ENCODE measurements around the gene CNGB1.
"Not testable (repeated sequence)": the region's sequence is repeated elsewhere in the genome, so short reads cannot be mapped to it uniquely, and the experiment has no call there.

The CNGB1 gene

DNA sequence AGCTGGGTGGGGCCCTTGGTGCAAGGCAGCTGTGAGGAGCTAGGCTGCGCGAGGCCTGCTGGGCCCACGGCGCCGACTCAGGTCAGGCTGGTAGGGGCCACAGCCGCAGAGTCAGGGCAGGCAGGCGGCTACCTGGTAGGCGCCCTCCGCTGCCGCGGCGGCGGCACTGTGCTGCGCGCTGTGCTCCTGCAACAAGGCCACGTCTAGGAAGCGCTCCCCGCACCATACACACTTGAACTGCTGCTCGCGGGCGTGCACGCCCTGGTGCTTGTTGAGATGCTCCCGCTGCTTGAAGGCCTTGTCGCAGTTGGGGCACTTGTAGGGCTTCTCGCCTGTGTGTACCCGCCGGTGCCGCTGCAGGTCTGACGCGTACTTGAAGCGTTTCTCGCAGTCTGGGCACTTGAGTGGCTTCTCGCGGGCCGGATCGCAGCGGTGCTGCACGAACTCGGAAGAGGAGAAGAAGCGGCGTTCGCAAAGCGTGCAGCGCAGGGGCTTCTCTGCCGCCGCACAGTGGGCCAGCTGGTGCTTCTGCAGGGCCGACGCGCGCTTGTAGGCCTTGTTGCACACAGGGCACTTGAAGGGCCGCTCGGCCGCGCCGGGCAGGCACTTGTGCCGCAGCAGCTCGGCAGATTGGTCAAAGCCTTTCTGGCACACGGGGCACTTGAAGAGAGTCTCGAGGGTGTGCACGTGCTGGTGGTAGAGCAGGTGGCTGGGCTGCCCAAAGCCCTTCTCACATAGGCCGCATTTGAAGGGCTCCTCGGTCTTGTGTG, 25.7 kb upstream of the CNGB1 start:
- no peak for DNase-seq

DNA sequence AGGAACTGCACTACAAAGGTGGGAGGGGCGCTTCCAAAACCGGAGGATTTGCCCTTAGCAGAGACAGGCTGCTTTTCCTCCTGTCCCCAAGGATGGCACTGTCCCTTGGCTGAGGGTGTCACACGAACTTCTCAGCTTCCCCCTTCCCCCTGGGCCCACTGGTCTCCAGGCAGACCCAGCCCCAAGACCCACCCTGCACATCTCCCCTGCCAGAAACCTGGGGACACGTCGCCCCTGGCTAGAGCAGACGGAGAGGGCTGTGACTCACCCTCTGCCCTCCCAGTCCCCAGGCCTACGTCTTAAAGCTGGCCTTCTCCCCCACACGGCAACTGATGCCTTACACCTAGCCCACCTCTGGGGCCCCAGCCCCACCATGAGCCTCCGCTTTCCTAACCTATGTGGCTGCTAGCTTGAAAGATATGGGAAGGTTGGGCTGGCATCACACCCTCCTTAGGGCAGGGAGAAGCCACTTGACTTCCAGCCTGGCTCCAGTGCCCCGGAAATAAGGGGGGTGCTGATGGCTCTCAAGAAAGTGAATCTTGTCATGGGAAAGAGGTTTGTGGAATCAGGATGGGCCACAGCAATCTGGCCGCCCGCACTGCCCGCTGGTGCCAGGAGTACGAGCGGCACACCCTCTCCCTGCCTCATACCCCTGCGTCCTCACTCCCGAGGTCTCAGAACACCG, 24.9 kb upstream of the CNGB1 start:
- DNase-seq, result no peak

DNA sequence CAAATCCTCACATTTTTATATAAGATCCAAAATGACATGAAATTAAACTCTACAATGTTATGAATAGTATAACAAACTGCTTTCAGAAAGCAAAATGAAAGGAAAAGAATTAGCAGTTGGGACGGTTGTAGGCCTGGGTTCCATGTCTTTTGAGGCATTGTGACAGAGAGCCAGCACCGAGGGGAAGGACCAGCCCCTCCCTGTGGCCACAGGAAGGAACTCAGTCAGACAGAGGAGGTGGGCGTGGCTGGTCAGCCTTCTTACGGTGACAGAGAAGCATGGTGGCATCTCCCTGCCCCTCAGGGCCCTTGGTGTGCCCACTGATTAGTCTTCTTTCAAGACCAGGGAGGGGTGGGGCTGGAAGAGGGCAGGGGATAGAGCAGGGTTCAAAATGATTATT, 23.9 kb upstream of the CNGB1 start:
- DNase-seq, result no peak

DNA sequence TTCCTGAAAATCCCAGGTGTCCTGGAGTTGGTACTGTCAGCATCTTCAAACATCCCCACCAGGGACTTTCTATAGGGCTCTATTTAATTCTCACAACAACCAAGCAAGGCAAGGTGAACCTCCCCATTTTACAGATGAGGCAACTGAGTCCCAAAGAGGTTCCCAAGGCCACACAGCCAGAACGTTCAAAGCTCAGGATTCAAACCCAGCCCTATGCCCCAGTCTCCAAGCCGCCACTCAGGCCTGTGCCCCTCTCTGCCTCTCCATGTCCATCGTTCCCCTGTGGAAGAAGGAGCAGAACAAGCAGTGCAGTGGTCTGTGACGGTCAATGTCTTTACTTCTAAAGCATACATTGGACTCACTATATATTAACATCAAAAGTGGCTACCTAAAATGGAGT, 23.4 kb upstream of the CNGB1 start:
- DNase-seq, result no peak

DNA sequence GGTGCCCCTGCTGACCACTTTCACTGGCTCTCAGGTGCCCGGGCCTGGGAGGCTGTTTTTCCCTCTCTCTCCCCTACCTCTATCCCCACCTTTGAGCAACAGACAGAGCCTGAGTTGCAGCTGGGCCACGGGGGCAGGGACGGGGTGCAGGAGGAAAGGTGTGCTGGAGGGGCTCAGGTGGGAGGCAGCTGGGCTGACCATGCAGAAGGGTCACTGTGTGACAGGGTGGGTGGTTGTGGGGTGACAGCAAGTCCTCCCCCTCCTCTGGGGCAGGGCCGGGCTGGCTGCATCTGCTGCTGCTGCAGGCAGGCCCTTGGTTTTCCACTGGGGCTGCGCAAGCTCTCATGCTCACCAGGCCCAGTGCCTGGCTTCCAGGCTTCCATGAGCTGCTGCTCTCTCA, 23.0 kb upstream of the CNGB1 start:
- no peak for DNase-seq

DNA sequence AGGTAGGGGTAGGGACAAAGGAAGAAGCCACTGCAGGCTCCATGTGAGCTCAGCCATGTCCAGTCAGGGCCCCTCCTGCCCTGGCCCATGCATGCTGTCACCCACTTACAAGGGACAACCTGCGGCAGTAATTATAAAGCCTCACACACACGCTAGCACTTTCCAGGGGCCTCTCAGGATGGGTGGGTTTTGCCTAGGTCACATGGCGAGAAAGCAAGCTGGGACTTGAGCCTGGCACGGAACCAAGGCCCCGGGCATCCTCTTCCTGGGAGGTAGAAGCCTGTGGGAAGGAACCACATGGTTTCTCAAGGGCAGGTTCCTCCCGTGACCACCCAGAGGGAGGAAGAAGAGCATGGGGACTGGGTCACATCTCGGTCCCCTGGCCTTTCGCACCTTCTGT, 22.5 kb upstream of the CNGB1 start:
- no peak for DNase-seq

DNA sequence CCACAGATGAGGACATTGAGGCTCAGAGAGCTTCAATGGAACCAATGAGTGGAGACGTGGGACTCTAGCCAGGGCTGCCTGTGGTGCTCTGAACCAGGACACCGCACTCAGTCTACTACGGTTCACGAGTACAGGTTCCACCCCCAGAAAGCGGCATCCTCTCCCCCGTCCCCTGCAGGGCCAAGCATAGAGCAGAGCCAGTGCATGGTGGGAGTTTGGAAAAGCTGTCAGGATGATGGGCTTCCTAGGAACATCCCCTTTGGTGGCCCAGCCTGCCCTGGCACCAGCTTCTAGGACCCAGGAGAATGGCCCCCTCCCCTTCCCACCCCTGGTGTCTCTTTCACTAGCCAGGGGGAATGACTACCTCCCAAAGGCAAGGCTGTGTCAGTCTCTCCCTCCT, 21.2 kb upstream of the CNGB1 start:
- no peak for DNase-seq

DNA sequence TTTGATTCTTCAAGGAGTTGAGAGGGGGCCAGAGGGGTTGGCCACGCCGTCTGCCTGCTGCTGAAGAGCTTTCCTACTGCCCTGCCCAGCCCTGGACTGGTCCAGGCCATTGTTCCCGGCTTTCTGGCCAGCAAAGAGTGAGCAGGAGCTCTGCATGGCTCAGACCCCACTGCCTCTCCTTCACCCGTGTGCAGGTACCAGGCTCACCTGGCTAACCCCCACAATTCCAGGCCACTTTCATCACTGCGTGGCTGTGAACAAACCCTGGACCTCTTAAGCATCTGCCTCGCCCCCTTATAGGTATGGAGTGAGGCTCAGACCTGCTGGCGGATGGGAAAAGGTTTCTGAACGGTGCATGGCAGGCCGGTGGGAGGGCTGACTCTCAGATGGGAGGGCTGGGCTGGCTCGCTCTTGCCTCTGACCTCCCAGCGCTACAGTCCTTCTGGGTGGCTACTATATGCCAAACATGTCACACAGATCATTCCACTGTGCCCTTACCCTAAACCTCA, 20.7 kb upstream of the CNGB1 start:
- DNase-seq, result no peak

DNA sequence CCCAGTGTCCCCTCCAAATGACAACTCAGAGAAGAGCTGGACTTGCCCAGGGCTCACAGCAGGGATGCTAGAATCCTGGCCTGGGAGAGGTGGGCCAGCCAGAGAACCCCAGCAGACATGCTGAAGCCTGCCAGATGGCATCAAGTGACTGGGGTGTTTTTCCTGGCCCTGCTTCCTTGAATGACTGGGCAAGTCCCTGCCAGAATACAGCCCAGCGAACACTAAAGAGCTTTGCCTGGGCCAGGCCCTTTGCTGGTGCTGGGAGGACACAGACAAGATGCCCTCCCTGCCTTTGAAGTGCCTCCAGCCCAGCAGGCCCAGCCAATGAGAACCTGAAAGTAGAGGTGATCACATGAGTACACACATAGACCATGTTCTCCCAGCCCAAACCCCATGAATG, 18.0 kb upstream of the CNGB1 start:
- DNase-seq, result no peak

DNA sequence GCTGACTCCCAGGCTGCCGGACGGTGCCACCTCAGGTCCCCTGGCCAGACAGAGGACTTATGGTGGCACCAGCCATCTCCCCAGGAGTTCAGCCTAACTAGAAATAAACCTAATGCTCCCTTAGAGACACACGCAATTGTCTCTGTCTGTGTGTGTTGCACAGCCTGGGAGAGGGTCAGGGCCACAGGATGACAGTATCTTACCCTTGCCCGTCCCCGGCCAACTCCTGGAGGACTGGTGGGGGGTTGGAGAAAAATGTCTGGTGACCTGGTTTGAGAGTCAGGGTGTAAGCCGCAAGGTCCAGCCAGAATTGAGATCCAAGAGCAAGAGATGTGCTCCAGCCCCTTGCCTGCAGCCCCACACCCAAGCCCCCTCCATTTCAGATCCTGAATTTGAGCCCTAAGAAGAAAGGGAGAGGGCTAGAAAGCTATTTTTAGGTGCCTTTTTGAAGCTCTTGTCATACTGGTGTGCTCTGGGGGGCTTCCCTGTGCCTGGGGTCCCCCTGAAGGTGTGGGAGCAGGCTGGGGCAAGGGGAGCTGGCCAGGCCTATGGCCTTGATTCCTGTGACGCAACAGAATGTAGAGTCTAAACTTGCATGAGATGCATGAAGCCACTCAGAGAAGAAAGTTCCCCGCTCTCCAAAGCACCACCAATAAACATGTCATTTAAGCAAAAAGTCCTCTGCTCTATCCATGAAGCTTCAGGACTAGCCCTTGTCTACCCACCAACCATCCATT, 16.7 kb upstream of the CNGB1 start:
- DNase-seq, result no peak

DNA sequence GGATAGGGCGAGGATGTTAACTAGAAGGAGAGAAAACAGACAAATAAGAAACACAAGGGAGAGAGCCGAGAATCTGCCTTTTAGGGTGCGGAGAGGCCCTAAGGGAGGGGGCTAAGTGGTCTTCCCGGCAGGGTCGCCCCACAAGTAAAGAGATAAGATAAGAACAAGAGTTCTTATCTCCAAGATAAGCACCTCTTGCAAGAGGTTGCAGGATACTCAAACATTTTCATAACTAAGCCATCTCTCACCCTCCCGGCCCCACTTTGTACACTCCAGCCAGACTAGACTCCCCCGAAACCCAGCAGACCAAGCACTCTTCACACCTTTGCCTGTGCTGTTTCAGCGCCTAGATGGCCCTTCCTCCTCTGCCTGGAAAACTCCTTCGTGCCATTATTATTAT, 15.3 kb upstream of the CNGB1 start:
- DNase-seq, result no peak

DNA sequence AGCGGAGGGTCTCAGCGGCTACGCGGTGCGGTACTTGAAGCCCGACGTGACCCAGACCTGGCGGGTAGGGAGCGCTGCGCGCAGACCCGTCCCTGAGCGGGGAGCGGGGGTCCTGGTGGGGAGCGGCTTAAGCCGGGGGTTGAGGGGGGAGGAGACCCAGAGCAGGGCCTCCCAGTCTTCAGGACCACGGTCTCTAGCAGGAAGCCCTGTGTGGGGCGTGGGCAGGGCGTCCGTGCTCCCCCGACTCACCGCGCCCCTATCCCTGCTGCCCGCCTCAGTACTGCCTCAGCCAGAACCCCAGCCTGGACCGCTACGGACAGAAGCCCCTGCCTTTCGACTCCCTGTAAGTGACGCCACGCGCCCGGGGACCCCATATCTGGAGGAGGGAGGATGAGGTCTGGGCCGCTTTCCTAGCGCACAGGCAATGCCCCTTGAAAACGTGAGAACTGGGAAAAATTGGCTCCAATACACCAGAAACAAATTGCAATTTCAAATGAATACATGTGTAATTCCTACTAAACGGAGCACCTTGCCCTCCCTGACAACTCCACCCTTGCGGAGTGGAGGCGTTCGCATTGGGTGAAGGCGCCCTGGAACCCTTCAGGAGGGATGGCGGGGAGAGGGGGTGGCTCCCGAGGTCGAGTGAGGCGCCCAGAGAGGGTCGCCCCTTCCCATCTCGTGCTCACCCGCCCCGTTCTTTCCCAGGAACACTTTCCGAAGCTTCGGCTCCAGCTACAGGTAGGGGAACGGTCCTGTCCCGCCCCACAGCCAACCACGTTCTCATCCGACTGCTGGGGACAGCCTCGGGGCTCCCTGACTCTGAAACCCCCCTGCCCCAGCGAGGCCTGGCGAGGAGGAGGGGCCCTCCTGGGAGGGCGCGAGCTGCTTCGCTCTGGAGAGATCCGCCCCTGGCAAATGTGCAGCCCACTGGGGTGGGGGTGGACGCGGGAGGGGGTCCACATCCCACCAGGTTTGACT, 14.6 kb upstream of the CNGB1 start:
- DNase-seq, result no peak

DNA sequence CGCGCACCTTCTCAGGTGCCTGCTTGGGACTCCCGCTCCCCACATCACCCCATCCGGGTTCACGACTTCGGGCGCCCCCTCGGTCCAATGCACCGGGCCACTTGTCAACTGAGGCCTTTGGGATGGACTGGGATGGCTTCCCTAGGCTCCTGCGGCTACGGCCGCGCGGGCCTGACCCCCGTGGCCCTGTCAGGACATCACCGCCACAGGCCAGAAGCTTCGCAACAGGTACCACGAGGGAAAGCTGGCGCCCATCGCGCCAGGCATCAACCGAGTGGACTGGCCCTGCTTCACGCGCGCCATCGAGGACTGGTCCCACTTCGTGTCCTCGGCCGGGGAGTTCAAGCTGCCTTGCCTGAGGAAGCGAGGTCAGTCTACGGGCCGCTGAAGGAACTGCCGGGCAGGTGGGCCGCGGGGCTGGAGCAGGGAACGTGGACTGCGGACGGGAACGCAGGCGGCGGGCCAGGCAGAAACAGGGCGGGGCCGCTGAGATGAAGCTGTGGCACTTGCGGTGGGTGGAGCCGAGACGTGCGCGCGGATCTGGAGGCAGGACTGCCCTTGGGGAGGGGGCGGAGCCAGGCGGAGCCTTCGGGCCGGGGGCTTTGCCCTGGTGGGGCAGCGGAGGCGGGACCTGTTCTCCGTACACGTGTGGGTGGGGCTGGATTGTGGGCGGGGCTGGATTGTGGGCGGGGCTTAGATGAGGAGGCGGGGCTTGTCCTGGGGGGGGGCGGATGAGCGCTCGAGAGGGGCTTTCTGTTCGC, 13.7 kb upstream of the CNGB1 start:
- DNase-seq, result no peak

DNA sequence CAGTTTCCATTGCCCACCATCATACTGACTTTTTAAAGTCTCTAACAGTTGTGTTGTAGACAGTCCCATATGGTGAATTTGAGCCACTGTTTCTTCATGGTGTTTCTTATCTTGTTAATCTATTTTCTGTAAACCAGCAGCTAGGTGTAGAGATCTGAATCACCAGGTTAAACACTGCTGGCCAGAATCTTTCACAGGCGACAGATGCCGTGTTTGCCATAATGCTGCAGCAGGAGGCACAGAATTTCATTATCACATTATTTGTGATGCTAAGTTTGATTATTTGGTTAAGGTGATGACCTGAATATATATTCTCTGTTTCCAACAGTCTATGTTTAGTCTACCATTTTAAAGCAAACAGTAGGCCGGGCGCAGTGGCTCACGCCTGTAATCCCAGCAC, 11.5 kb upstream of the CNGB1 start:
- no peak for DNase-seq

DNA sequence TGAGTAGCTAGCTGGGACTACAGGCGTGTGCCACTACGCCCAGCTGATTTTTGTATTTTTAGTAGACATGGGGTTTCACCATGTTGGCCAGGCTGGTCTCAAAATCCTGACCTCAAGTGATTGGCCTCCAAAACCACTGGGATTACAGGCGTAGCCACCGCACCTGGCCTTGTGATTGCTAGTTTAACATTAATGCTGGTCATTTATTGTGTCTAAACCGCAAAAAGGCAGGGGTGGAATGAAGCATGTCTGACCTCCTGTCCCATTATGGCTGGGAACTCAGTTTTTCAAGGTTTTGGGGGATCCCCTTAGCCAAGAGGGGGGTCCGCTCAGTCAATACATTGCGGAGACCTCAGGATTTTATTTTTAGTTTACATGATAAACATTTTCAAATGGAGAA, 10.7 kb upstream of the CNGB1 start:
- DNase-seq, result no peak

DNA sequence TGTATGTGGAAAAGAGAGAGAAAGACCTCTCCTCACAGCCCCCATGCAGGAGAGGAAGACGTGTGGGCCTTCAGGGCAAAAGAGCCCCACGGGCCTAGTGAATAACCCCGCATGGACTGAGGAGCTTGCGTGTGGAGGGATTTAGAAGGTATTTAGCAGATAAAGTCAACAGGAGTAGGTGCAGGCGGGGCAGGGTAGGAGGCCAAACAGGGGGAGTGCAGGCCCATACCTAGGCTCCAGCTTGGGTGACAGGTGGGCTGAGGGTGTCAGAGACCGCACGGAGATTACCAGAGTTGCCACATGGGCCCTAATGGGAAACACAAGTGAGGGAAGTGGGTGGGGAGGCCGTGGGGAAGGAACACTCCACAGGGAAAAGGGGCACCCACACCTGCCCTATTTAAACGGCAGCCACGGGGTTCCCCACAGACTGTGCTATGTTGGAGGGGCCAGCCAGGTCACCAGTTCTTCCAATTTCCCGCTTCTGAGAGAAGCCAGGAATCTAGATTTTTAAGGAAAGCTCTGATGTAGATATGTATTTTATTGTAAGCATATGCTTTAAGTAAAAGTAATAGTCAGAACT, 8.2 kb upstream of the CNGB1 start:
- no peak for DNase-seq

DNA sequence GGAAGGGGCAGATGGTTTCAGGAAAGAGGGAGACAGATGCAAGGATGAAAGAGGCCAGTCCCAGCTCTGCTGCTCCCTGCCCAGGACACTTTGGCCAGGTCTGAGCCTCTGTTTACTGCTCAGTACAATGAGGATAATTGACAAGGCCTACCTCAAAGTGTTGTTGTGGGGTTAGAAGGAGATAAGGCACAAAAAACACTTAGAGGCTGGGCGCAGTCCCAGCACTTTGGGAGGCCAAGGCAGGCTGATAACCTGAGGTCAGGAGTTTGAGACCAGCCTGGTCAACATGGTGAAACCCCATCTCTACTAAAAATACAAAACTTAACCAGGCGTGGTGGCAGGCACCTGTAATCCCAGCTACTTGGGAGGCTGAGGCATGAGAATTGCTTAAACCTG, 7.1 kb upstream of the CNGB1 start:
- not testable (repeated sequence) for DNase-seq

DNA sequence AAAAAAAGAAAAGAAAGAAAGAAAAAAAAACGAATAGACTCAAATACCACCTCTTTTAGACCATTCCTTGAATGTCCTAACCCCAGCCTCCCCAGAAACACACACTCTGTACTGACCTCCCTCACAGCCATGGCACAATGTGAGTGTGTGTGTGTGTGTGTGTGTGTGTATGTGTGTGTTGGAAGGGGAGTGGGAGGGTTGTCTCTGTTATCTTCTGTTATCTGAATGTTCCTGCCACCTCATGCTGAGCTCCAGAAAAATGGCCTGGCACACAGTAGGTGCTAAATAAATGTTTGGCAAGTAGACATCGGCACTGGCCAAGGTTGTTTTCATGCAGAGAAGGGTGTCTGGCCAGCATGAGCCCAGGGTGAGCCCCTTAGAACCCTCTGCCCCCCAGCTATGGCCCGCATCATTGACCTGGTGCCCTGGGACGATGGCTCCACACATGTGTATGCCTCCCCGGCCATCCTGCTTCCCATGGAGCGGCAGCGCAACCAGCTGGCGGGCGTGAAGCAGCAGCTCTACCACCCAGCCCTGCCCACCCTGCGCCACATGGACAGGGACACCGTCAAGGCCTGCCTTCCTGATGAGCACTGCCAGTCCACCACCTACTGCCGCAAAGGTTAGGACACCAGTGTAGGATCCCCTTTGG, 6.6 kb upstream of the CNGB1 start:
- no peak for DNase-seq

DNA sequence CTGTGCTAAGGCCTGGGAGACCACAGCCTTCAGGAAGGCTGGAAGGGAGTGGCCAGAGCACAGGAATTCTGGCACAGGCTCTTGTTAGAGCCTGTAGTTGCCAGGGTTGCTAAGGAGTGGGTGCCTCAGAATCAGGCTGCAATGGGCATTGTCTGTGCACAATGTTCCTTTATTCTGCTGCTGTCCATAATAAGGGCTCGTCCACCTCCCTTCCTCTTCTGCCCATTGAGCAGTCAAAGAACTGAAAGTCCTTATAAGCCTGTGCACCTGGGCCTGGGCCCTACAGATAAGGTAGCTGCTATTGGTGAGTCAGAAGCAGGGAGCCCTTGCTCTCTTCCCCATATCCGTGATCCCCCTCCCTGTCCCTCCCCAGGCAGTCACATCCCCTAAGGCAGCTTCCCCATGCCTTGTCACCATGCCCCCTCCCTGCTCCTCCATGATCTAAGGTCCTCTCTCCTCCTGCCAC, 5.4 kb upstream of the CNGB1 start:
- DNase-seq, result no peak

DNA sequence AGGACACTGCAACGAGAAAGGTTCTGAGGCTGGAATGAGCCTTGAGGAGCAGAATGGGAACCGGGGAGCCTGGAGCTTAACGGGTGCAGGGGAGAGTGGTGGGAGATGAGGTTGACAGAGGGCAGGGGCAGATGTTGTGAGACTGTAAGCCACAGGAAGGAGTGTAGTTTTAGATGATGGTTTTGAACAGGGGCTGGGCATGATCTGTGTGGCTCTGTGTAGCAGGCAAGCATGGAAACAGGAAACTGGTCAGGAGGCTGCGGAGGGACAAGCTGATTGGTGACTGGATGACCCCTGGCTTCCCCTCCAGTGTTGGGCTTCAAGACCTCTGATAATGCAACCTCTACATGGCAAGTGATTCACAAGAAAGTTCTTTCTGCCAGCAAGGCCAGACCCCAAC, 1.4 kb upstream of the CNGB1 start:
- no peak for DNase-seq

DNA sequence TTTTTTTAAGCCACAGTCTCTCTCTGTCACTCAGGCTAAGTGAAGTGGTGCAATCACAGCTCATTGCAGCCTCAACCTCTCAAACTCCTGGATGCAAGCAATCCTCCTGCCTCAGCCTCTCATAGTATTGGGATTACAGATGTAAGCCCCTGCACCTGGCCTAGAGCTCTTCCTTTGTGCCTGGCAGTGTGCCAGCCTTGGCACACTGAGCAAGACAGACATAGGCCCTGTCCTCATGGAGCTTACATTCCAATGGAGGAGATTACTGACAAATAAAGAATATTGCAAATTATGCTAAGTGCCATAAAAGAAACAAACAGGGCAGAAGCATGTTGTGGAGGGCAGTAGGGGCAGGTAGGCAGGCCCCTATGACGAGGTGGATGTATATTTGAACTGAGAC, 920 bp upstream of the CNGB1 start:
- DNase-seq, result no peak

Data from NCI-H187 treated with DMSO at 0.1 percent for 48 hours (cell line).